HEK293 (cell line): Measurements from ENCODE around the gene HTR6.

Source experiments
- CTCF ChIA-PET: fragments of 350-600 bp; formaldehyde crosslinking; extraction: SDS; loops from one replicate; lab custom pipeline; 2021; ENCODE audit warnings: antibody characterized with exemption; lab: Yijun Ruan, JAX
- POLR2A ChIA-PET: fragments of 300-600 bp; formaldehyde crosslinking; extraction: SDS; loops from one replicate; lab custom pipeline; 2020; ENCODE audit warnings: antibody characterized with exemption, inconsistent platforms; lab: Yijun Ruan, JAX
- H3K27ac ChIP-seq: fragments of 200-500 bp; sonication (Bioruptor generic); 2 replicates; pipeline ENCODE4 v1.5.1; 2014; ENCODE audit warnings: low read depth, low read length, control low read depth, inconsistent platforms; ENCODE audit errors: extremely low read depth
- H3K36me3 ChIP-seq, 2 experiments: fragments of 200-500 bp in 1 of 2; sonication (Bioruptor generic) in 1 of 2; 1 replicate in 1 of 2; 2 replicates in 1 of 2; pipeline ENCODE4 v1.5.1; 2014 to 2017; ENCODE audit warnings: inconsistent platforms in 2 of 2, low read length in 2 of 2; ENCODE audit not compliant: control insufficient read depth in 2 of 2, insufficient read depth in 1 of 2
- H3K4me1 ChIP-seq: fragments of 200-500 bp; sonication (Bioruptor generic); 2 replicates; pipeline ENCODE4 v1.5.1; 2014; ENCODE audit warnings: mild to moderate bottlenecking, low read length, inconsistent platforms; ENCODE audit not compliant: control insufficient read depth, insufficient read depth
- H3K4me3 ChIP-seq: 2 replicates; pipeline ENCODE4 v1.5.1; 2011; ENCODE audit warnings: low read depth, mild to moderate bottlenecking, control low read depth, low read length, moderate library complexity
- H3K9me3 ChIP-seq: fragments of 200-500 bp; sonication (Bioruptor generic); 2 replicates; pipeline ENCODE4 v1.5.1; 2014; ENCODE audit warnings: low read depth, low read length, inconsistent platforms; ENCODE audit not compliant: control insufficient read depth, insufficient read depth
- GLI2 ChIP-seq: fragments of 450-650 bp; formaldehyde crosslinking; IDR thresholded peaks from 2 replicates; pipeline ENCODE4; 2017; ENCODE audit warnings: missing biosample characterization, missing genetic modification characterization, low read depth, borderline replicate concordance
- GLIS2 ChIP-seq: fragments of 450-650 bp; formaldehyde crosslinking; IDR thresholded peaks from 2 replicates; pipeline ENCODE4 v1.5.1; 2016; ENCODE audit warnings: missing biosample characterization, missing genetic modification characterization
- KLF7 ChIP-seq: fragments of 450-650 bp; formaldehyde crosslinking; IDR thresholded peaks from 2 replicates; pipeline ENCODE4 v1.5.1; 2016; ENCODE audit warnings: missing biosample characterization, missing genetic modification characterization, borderline replicate concordance
- REPIN1 ChIP-seq: fragments of 450-650 bp; formaldehyde crosslinking; IDR thresholded peaks from 2 replicates; pipeline ENCODE4 v1.5.1; 2017; ENCODE audit warnings: missing biosample characterization, missing genetic modification characterization, low read depth
- ZBTB17 ChIP-seq: fragments of 450-650 bp; formaldehyde crosslinking; IDR thresholded peaks from 2 replicates; pipeline ENCODE4 v1.5.1; 2016; ENCODE audit warnings: missing biosample characterization, missing genetic modification characterization
- ZBTB20 ChIP-seq: fragments of 450-650 bp; formaldehyde crosslinking; IDR thresholded peaks from 2 replicates; pipeline ENCODE4 v1.5.1; 2016; ENCODE audit warnings: missing biosample characterization, missing genetic modification characterization
- ZEB2 ChIP-seq: fragments of 450-650 bp; formaldehyde crosslinking; IDR thresholded peaks from 2 replicates; pipeline ENCODE4 v1.5.1; 2016; ENCODE audit warnings: missing biosample characterization, missing genetic modification characterization
- ZFHX2 ChIP-seq: fragments of 450-650 bp; formaldehyde crosslinking; conservative IDR thresholded peaks from 2 replicates; pipeline ENCODE4 v1.5.1; 2016; ENCODE audit warnings: missing biosample characterization, missing genetic modification characterization
- ZNF184 ChIP-seq: fragments of 450-650 bp; IDR thresholded peaks from 2 replicates; pipeline ENCODE4 v1.5.1; 2018; ENCODE audit warnings: missing biosample characterization, mild to moderate bottlenecking, missing genetic modification characterization
- ZNF239 ChIP-seq: fragments of 450-650 bp; formaldehyde crosslinking; IDR thresholded peaks from 2 replicates; pipeline ENCODE4 v1.5.1; 2016; ENCODE audit warnings: missing biosample characterization, missing genetic modification characterization
- ZNF501 ChIP-seq: fragments of 450-650 bp; formaldehyde crosslinking; IDR thresholded peaks from 2 replicates; pipeline ENCODE4 v1.5.1; 2016; ENCODE audit warnings: missing biosample characterization, missing genetic modification characterization
- ZNF555 ChIP-seq: fragments of 450-650 bp; formaldehyde crosslinking; conservative IDR thresholded peaks from 2 replicates; pipeline ENCODE4 v1.5.1; 2017; ENCODE audit warnings: missing biosample characterization, mild to moderate bottlenecking, missing genetic modification characterization, inconsistent platforms
- ZNF654 ChIP-seq: fragments of 450-650 bp; formaldehyde crosslinking; IDR thresholded peaks from 2 replicates; pipeline ENCODE4 v1.5.1; 2016; ENCODE audit warnings: low read depth, missing biosample characterization, missing genetic modification characterization
- ZNF670 ChIP-seq: fragments of 450-650 bp; formaldehyde crosslinking; IDR thresholded peaks from 2 replicates; pipeline ENCODE4 v1.5.1; 2016; ENCODE audit warnings: missing biosample characterization, missing genetic modification characterization, low read depth
- ZNF692 ChIP-seq: fragments of 450-650 bp; formaldehyde crosslinking; IDR thresholded peaks from 2 replicates; pipeline ENCODE4 v1.5.1; 2016; ENCODE audit warnings: missing biosample characterization, missing genetic modification characterization
- ZXDB ChIP-seq: fragments of 450-650 bp; formaldehyde crosslinking; IDR thresholded peaks from 2 replicates; pipeline ENCODE4 v1.5.1; 2016; ENCODE audit warnings: missing biosample characterization, missing genetic modification characterization
- TF ChIP-seq, protein P1 (sequence below): fragments of 450-650 bp; formaldehyde crosslinking; IDR thresholded peaks from 2 replicates; pipeline ENCODE4 v1.5.1; 2017; ENCODE audit warnings: missing biosample characterization, missing genetic modification characterization
- TF ChIP-seq, protein P2 (sequence below): fragments of 450-650 bp; formaldehyde crosslinking; IDR thresholded peaks from 2 replicates; pipeline ENCODE4 v1.5.1; 2016; ENCODE audit warnings: missing biosample characterization, missing genetic modification characterization
- TF ChIP-seq, protein P3 (sequence below): fragments of 450-650 bp; formaldehyde crosslinking; IDR thresholded peaks from 2 replicates; pipeline ENCODE4 v1.5.1; 2016; ENCODE audit warnings: missing biosample characterization, missing genetic modification characterization
- TF ChIP-seq, protein P4 (sequence below): fragments of 450-650 bp; formaldehyde crosslinking; IDR thresholded peaks from 2 replicates; pipeline ENCODE4 v1.5.1; 2016; ENCODE audit warnings: missing biosample characterization, missing genetic modification characterization
- TF ChIP-seq, protein P5 (sequence below): fragments of 450-650 bp; formaldehyde crosslinking; IDR thresholded peaks from 2 replicates; pipeline ENCODE4 v1.5.1; 2016; ENCODE audit warnings: missing biosample characterization, missing genetic modification characterization, low read depth

HTR6 gene

GRCh38 chr1:19650416-19651140 lies 14.1 kb upstream of the HTR6 start (continued):
- TF ChIP-seq ZFHX2 (tag by site-specific recombination) (peak; percentile 78), ZBTB17 (tag by site-specific recombination) (peak; percentile 85), GLI2 (tag by site-specific recombination) (no peak)
- TF ChIP-seq, protein P1, sequence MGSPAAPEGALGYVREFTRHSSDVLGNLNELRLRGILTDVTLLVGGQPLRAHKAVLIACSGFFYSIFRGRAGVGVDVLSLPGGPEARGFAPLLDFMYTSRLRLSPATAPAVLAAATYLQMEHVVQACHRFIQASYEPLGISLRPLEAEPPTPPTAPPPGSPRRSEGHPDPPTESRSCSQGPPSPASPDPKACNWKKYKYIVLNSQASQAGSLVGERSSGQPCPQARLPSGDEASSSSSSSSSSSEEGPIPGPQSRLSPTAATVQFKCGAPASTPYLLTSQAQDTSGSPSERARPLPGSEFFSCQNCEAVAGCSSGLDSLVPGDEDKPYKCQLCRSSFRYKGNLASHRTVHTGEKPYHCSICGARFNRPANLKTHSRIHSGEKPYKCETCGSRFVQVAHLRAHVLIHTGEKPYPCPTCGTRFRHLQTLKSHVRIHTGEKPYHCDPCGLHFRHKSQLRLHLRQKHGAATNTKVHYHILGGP (tag by site-specific recombination): no peak

DNA sequence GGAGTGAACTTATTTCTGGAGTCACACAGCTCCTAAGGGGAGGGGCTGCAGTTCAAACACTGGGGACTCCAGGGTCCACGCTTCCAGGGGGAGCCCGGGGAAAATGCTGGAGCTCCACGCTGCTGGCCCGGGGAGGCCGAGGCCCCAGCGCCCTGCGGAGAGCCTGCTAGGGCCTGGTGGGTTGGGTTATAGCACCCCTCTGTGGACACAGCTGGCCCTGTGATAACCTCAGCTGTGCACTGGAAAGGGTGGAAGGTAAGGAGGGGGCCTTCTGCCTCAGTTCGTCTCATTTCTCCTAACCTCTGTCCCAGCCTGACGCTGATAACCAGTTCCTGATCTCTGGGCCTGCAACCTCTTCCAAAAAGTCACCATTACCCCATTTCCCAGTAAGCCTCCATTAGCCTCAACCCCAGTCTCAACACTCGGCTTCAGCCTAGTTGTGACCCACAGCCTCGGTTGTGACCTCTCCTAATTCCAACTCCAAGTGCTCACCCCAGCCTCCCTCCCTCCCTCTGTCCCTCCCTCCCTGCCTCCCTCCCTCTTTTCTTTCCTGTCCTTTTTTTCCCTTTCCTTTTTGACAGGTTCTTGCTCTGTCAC lies 13.4 kb upstream of the HTR6 start:
- no peak overlapping the region for H3K4me3 ChIP-seq
- CTCF ChIA-PET: interaction anchor here (0.6 to 2.6 kb wide), 36 partner anchors 9 to 701 kb away, joined by 3 to 17 read pairs (median 3); no protein-coding TSS in a partner anchor
- 0 out of 2 replicates have a peak, but pooled peaks have one; percentile 15 for TF ChIP-seq ZNF692
- TF ChIP-seq ZNF501: no peak
- TF ChIP-seq ZNF239 (tag by site-specific recombination): no peak
- TF ChIP-seq ZFHX2 (tag by site-specific recombination): no peak
- TF ChIP-seq, protein P2, sequence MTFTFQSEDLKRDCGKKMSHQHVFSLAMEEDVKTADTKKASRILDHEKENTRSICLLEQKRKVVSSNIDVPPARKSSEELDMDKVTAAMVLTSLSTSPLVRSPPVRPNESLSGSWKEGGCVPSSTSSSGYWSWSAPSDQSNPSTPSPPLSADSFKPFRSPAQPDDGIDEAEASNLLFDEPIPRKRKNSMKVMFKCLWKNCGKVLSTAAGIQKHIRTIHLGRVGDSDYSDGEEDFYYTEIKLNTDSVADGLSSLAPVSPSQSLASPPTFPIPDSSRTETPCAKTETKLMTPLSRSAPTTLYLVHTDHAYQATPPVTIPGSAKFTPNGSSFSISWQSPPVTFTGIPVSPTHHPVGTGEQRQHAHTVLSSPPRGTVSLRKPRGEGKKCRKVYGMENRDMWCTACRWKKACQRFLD (tag by site-specific recombination): no peak
- no peak for TF ChIP-seq REPIN1
- TF ChIP-seq, protein P3, sequence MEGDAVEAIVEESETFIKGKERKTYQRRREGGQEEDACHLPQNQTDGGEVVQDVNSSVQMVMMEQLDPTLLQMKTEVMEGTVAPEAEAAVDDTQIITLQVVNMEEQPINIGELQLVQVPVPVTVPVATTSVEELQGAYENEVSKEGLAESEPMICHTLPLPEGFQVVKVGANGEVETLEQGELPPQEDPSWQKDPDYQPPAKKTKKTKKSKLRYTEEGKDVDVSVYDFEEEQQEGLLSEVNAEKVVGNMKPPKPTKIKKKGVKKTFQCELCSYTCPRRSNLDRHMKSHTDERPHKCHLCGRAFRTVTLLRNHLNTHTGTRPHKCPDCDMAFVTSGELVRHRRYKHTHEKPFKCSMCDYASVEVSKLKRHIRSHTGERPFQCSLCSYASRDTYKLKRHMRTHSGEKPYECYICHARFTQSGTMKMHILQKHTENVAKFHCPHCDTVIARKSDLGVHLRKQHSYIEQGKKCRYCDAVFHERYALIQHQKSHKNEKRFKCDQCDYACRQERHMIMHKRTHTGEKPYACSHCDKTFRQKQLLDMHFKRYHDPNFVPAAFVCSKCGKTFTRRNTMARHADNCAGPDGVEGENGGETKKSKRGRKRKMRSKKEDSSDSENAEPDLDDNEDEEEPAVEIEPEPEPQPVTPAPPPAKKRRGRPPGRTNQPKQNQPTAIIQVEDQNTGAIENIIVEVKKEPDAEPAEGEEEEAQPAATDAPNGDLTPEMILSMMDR: peak; percentile 90
- 0 out of 2 replicates have a peak, but pooled peaks have one; percentile 17 for TF ChIP-seq ZBTB17 (tag by site-specific recombination)
- peak; percentile 73 for TF ChIP-seq GLIS2 (tag by site-specific recombination)
- TF ChIP-seq ZNF654 (tag by site-specific recombination): peak; percentile 62
- TF ChIP-seq ZNF555: no peak
- TF ChIP-seq ZXDB: 0 out of 2 replicates have a peak, but pooled peaks have one; percentile 16
- no peak for TF ChIP-seq ZNF184 (tag by site-specific recombination)
- TF ChIP-seq ZNF670 (tag by site-specific recombination): no peak
- 0 out of 2 replicates have a peak, but pooled peaks have one; percentile 29 for TF ChIP-seq ZEB2 (tag by site-specific recombination)
- TF ChIP-seq KLF7 (tag by site-specific recombination): no peak
- TF ChIP-seq, protein P4, sequence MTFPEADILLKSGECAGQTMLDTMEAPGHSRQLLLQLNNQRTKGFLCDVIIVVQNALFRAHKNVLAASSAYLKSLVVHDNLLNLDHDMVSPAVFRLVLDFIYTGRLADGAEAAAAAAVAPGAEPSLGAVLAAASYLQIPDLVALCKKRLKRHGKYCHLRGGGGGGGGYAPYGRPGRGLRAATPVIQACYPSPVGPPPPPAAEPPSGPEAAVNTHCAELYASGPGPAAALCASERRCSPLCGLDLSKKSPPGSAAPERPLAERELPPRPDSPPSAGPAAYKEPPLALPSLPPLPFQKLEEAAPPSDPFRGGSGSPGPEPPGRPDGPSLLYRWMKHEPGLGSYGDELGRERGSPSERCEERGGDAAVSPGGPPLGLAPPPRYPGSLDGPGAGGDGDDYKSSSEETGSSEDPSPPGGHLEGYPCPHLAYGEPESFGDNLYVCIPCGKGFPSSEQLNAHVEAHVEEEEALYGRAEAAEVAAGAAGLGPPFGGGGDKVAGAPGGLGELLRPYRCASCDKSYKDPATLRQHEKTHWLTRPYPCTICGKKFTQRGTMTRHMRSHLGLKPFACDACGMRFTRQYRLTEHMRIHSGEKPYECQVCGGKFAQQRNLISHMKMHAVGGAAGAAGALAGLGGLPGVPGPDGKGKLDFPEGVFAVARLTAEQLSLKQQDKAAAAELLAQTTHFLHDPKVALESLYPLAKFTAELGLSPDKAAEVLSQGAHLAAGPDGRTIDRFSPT (tag by site-specific recombination): no peak
- TF ChIP-seq, protein P5, sequence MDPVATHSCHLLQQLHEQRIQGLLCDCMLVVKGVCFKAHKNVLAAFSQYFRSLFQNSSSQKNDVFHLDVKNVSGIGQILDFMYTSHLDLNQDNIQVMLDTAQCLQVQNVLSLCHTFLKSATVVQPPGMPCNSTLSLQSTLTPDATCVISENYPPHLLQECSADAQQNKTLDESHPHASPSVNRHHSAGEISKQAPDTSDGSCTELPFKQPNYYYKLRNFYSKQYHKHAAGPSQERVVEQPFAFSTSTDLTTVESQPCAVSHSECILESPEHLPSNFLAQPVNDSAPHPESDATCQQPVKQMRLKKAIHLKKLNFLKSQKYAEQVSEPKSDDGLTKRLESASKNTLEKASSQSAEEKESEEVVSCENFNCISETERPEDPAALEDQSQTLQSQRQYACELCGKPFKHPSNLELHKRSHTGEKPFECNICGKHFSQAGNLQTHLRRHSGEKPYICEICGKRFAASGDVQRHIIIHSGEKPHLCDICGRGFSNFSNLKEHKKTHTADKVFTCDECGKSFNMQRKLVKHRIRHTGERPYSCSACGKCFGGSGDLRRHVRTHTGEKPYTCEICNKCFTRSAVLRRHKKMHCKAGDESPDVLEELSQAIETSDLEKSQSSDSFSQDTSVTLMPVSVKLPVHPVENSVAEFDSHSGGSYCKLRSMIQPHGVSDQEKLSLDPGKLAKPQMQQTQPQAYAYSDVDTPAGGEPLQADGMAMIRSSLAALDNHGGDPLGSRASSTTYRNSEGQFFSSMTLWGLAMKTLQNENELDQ (tag by site-specific recombination): no peak
- peak; percentile 68 for TF ChIP-seq ZBTB20

More for the DNA sequence above, 13.4 kb upstream of the HTR6 start:
- Histone ChIP-seq H3K9me3 (no peaks in the 10 kb centered on the region), H3K36me3 (no peaks in the 10 kb centered on the region), H3K4me1 (no peaks in the 10 kb centered on the region), H3K27ac (no peak overlapping the region)
- POLR2A ChIA-PET: interaction anchor here (0.6 to 0.7 kb wide), 2 partner anchors 410 to 432 kb away, joined by 3 to 6 read pairs; no protein-coding TSS in a partner anchor
